Measurements from ENCODE around the gene TFCP2.

DNA sequence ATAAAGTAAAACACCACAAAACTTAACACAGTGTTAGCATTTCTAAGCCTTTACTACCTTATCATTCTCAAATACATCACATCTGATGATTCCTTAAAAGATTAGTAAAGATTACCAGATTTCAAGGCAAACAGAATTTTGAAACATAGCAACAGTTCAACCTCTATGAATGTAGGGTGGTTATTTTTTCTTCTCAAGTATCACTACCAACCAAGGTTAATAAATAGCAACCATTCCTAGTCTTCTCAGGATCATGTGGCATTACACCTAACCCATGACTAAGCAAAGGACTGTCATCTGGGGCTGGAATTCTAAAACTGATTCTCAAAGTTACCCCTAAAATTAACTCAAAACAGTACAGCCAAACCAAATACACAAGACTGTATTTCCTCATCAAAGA is 50.1 kb downstream of the TFCP2 start:
- TF ChIP-seq, protein P1, sequence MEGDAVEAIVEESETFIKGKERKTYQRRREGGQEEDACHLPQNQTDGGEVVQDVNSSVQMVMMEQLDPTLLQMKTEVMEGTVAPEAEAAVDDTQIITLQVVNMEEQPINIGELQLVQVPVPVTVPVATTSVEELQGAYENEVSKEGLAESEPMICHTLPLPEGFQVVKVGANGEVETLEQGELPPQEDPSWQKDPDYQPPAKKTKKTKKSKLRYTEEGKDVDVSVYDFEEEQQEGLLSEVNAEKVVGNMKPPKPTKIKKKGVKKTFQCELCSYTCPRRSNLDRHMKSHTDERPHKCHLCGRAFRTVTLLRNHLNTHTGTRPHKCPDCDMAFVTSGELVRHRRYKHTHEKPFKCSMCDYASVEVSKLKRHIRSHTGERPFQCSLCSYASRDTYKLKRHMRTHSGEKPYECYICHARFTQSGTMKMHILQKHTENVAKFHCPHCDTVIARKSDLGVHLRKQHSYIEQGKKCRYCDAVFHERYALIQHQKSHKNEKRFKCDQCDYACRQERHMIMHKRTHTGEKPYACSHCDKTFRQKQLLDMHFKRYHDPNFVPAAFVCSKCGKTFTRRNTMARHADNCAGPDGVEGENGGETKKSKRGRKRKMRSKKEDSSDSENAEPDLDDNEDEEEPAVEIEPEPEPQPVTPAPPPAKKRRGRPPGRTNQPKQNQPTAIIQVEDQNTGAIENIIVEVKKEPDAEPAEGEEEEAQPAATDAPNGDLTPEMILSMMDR (conservative IDR thresholded peaks at IDR 0.05; ENCODE audit: low read length): no peak
- no peak for TF ChIP-seq EZH2phosphoT487 (IDR thresholded peaks at IDR 0.05; ENCODE audit: borderline replicate concordance)

All from Loucy (cell line).